Measurements from ENCODE around the gene PIGM.

DNA sequence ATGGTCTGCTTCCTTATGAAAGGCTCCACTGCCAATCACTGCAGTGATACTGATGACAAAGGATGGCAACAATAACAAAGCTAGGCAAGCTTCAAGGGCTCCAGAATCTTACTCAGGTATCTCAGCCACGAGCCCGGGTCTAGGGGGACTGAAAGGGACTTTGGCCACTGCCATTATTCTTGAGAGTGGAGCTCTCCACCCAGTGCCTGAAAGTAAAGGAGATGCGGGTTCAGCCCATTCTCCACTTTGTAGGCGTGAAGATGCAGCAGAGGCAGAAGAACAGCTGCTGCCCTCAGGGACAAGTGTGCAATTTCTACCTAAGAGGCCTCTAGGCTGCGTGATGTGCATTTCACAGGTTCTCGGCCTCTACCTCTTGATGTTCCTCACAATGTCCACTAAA is 46.3 kb downstream of the PIGM start:
- no peak for TF ChIP-seq ELF4 (IDR thresholded peaks at IDR 0.05)
- no peak for TF ChIP-seq BHLHE40 (IDR thresholded peaks at IDR 0.05; ENCODE audit: borderline replicate concordance)
- TF ChIP-seq SP1 (IDR thresholded peaks at IDR 0.05): no peak
- TF ChIP-seq FOXM1 (IDR thresholded peaks at IDR 0.05; ENCODE audit: borderline replicate concordance): no peak
- no peak for TF ChIP-seq HDGF (IDR thresholded peaks at IDR 0.05; ENCODE audit: borderline replicate concordance)
- no peak for TF ChIP-seq ARNT (IDR thresholded peaks at IDR 0.05)
- TF ChIP-seq NFRKB (IDR thresholded peaks at IDR 0.05): no peak
- TF ChIP-seq FOXA1 (IDR thresholded peaks at IDR 0.05): no peak
- no peak for TF ChIP-seq L3MBTL2 (conservative IDR thresholded peaks at IDR 0.05)
- TF ChIP-seq CTBP1 (IDR thresholded peaks at IDR 0.05; ENCODE audit: borderline replicate concordance): no peak
- TF ChIP-seq TARDBP (IDR thresholded peaks at IDR 0.05): no peak
- TF ChIP-seq FOXK2 (IDR thresholded peaks at IDR 0.05): no peak
